ENCODE results near the gene HSF4. TPM values are rescaled to one million over a fixed set of nuclear protein-coding genes. Genes with fewer than 3 reads are reported as not detected.
"Not testable (repeated sequence)": the region's sequence is repeated elsewhere in the genome, so short reads cannot be mapped to it uniquely, and the experiment has no call there.

The HSF4 gene
- 48.5 and 54.0 TPM in 2 replicates for total RNA-seq

- Mint-ChIP-seq H3K4me3 (peak within 1 kb of the TSS; percentile 75), H3K36me3 (ENCODE audit: low read depth) (peaks cover 34% of the 10 kb centered on the region), H3K27ac (peak within 1 kb of the TSS; percentile 67), H3K9me3 (no peaks in the 10 kb centered on the region), H3K27me3 (peaks cover 13% of the 10 kb centered on the region), H3K4me1 (peaks cover 45% of the 10 kb centered on the region)
- DNase-seq: peak; percentile 80
- intact Hi-C loops (cut with micrococcal nuclease): no loop called here
These were observed at the start of gene HSF4 for GRCh38 chr16:67164599-67165061. Gene HSF4 (plus strand): TSS chr16:67164745. CDS start chr16:67164812, 67 bp downstream.

- H3K27me3 Mint-ChIP-seq: no peaks in the 10 kb centered on the region
- H3K9me3 Mint-ChIP-seq: no peaks in the 10 kb centered on the region
- H3K4me1 Mint-ChIP-seq: peaks cover 28% of the 10 kb centered on the region
- intact Hi-C loops (cut with micrococcal nuclease): no loop called here
- H3K27ac Mint-ChIP-seq: no peak overlapping the region
- DNase-seq: no peak
- H3K4me3 Mint-ChIP-seq: no peak overlapping the region
- H3K36me3 Mint-ChIP-seq (ENCODE audit: low read depth): peaks cover 14% of the 10 kb centered on the region
These were observed 49.8 kb upstream of the HSF4 start for GRCh38 chr16:67114793-67115192.

GRCh38 chr16:67115639-67116038 is 48.9 kb upstream of the HSF4 start:
- Mint-ChIP-seq H3K4me1 (peaks cover 23% of the 10 kb centered on the region), H3K9me3 (no peaks in the 10 kb centered on the region), H3K36me3 (ENCODE audit: low read depth) (peaks cover 21% of the 10 kb centered on the region), H3K27ac (no peak overlapping the region), H3K4me3 (no peak overlapping the region), H3K27me3 (no peaks in the 10 kb centered on the region)
- no peak for DNase-seq
- intact Hi-C loops (cut with micrococcal nuclease): no loop called here

GRCh38 chr16:67116388-67117311 is 47.9 kb upstream of the HSF4 start:
- Mint-ChIP-seq H3K4me1 (peaks cover 15% of the 10 kb centered on the region), H3K36me3 (ENCODE audit: low read depth) (peaks cover 23% of the 10 kb centered on the region), H3K9me3 (no peaks in the 10 kb centered on the region), H3K4me3 (no peak overlapping the region), H3K27me3 (no peaks in the 10 kb centered on the region), H3K27ac (no peak overlapping the region)
- DNase-seq: no peak
- intact Hi-C loops (cut with micrococcal nuclease): no loop called here

GRCh38 chr16:67117716-67118115 is 46.8 kb upstream of the HSF4 start:
- Mint-ChIP-seq H3K4me1 (peaks cover 5% of the 10 kb centered on the region), H3K27me3 (no peaks in the 10 kb centered on the region), H3K27ac (no peak overlapping the region), H3K9me3 (no peaks in the 10 kb centered on the region), H3K4me3 (no peak overlapping the region), H3K36me3 (ENCODE audit: low read depth) (peaks cover 27% of the 10 kb centered on the region)
- DNase-seq: no peak
- intact Hi-C loops (cut with micrococcal nuclease): no loop called here

GRCh38 chr16:67120025-67120424 is 44.5 kb upstream of the HSF4 start:
- Mint-ChIP-seq H3K27ac (no peak overlapping the region), H3K27me3 (no peaks in the 10 kb centered on the region), H3K9me3 (no peaks in the 10 kb centered on the region), H3K36me3 (ENCODE audit: low read depth) (peaks cover 37% of the 10 kb centered on the region), H3K4me1 (peaks cover 2% of the 10 kb centered on the region), H3K4me3 (no peak overlapping the region)
- DNase-seq: no peak
- intact Hi-C loops (cut with micrococcal nuclease): no loop called here

GRCh38 chr16:67122799-67123198 is 41.7 kb upstream of the HSF4 start:
- H3K27ac Mint-ChIP-seq; H3K4me1 Mint-ChIP-seq; DNase-seq; H3K4me3 Mint-ChIP-seq; H3K27me3 Mint-ChIP-seq; intact Hi-C loops (cut with micrococcal nuclease); H3K9me3 Mint-ChIP-seq: not testable (repeated sequence)
- peaks cover 45% of the 10 kb centered on the region for H3K36me3 Mint-ChIP-seq (ENCODE audit: low read depth)

GRCh38 chr16:67128417-67128816 is 36.1 kb upstream of the HSF4 start:
- H3K9me3 Mint-ChIP-seq: no peaks in the 10 kb centered on the region
- no peak for DNase-seq
- intact Hi-C loops (cut with micrococcal nuclease): no loop called here
- no peaks in the 10 kb centered on the region for H3K27me3 Mint-ChIP-seq
- peaks cover 42% of the 10 kb centered on the region for H3K36me3 Mint-ChIP-seq (ENCODE audit: low read depth)
- peaks cover 4% of the 10 kb centered on the region for H3K4me1 Mint-ChIP-seq
- no peak overlapping the region for H3K4me3 Mint-ChIP-seq
- no peak overlapping the region for H3K27ac Mint-ChIP-seq

GRCh38 chr16:67128887-67129286 is 35.7 kb upstream of the HSF4 start:
- Mint-ChIP-seq H3K36me3 (ENCODE audit: low read depth) (peaks cover 38% of the 10 kb centered on the region), H3K4me3 (no peak overlapping the region), H3K27ac (no peak overlapping the region), H3K9me3 (no peaks in the 10 kb centered on the region), H3K4me1 (peaks cover 4% of the 10 kb centered on the region), H3K27me3 (no peaks in the 10 kb centered on the region)
- DNase-seq: no peak
- intact Hi-C loops (cut with micrococcal nuclease): no loop called here

- H3K36me3 Mint-ChIP-seq (ENCODE audit: low read depth): peaks cover 35% of the 10 kb centered on the region
- intact Hi-C loops (cut with micrococcal nuclease): no loop called here
These were observed 35.1 kb upstream of the HSF4 start for GRCh38 chr16:67129422-67129821.

GRCh38 chr16:67137605-67138004 is 26.9 kb upstream of the HSF4 start:
- Mint-ChIP-seq H3K27ac (no peak overlapping the region), H3K9me3 (no peaks in the 10 kb centered on the region), H3K27me3 (no peaks in the 10 kb centered on the region), H3K36me3 (ENCODE audit: low read depth) (peaks cover 44% of the 10 kb centered on the region), H3K4me3 (no peak overlapping the region), H3K4me1 (no peaks in the 10 kb centered on the region)
- intact Hi-C loops (cut with micrococcal nuclease): no loop called here
- no peak for DNase-seq

More at GRCh38 chr16:67129422-67129821, 35.1 kb upstream of the HSF4 start:
- H3K4me3 Mint-ChIP-seq: no peak overlapping the region
- H3K4me1 Mint-ChIP-seq: peaks cover 4% of the 10 kb centered on the region
- no peak for DNase-seq
- H3K27ac Mint-ChIP-seq: no peak overlapping the region
- H3K27me3 Mint-ChIP-seq: no peaks in the 10 kb centered on the region
- no peaks in the 10 kb centered on the region for H3K9me3 Mint-ChIP-seq

GRCh38 chr16:67141391-67141790 is 23.2 kb upstream of the HSF4 start:
- DNase-seq: no peak
- Mint-ChIP-seq H3K9me3 (no peaks in the 10 kb centered on the region), H3K27me3 (no peaks in the 10 kb centered on the region), H3K4me1 (no peaks in the 10 kb centered on the region), H3K27ac (no peak overlapping the region), H3K4me3 (no peak overlapping the region), H3K36me3 (ENCODE audit: low read depth) (peaks cover 51% of the 10 kb centered on the region)
- intact Hi-C loops (cut with micrococcal nuclease): no loop called here

GRCh38 chr16:67142342-67142741 is 22.2 kb upstream of the HSF4 start:
- H3K9me3 Mint-ChIP-seq: no peaks in the 10 kb centered on the region
- H3K36me3 Mint-ChIP-seq (ENCODE audit: low read depth): peaks cover 51% of the 10 kb centered on the region
- intact Hi-C loops (cut with micrococcal nuclease): no loop called here

GRCh38 chr16:67144943-67145342 is 19.6 kb upstream of the HSF4 start:
- intact Hi-C loops (cut with micrococcal nuclease): no loop called here
- no peak overlapping the region for H3K4me3 Mint-ChIP-seq
- H3K27ac Mint-ChIP-seq: peak overlapping the region; percentile 38
- peaks cover 4% of the 10 kb centered on the region for H3K4me1 Mint-ChIP-seq
- no peaks in the 10 kb centered on the region for H3K9me3 Mint-ChIP-seq
- H3K27me3 Mint-ChIP-seq: no peaks in the 10 kb centered on the region
- H3K36me3 Mint-ChIP-seq (ENCODE audit: low read depth): peaks cover 58% of the 10 kb centered on the region
- no peak for DNase-seq

More at GRCh38 chr16:67142342-67142741, 22.2 kb upstream of the HSF4 start:
- Mint-ChIP-seq H3K27me3 (no peaks in the 10 kb centered on the region), H3K4me3 (no peak overlapping the region), H3K27ac (no peak overlapping the region), H3K4me1 (no peaks in the 10 kb centered on the region)
- no peak for DNase-seq

All from activated CD4-positive, alpha-beta T cell treated with anti-CD3 and anti-CD28 coated beads, Interleukin-2, amount 10 ng/mL, durations not matched to agents 24 days and 14 days (primary cell).